ENCODE data around the gene FFAR1. TPM values are rescaled to one million over a fixed set of nuclear protein-coding genes. Genes with fewer than 3 reads are reported as not detected.

FFAR1 gene
- total and polyA plus RNA-seq, 2 of the 8 experiments (the other 6 are each of a cell fraction or from before 2014, with no cell fraction given) = not detected

DNA sequence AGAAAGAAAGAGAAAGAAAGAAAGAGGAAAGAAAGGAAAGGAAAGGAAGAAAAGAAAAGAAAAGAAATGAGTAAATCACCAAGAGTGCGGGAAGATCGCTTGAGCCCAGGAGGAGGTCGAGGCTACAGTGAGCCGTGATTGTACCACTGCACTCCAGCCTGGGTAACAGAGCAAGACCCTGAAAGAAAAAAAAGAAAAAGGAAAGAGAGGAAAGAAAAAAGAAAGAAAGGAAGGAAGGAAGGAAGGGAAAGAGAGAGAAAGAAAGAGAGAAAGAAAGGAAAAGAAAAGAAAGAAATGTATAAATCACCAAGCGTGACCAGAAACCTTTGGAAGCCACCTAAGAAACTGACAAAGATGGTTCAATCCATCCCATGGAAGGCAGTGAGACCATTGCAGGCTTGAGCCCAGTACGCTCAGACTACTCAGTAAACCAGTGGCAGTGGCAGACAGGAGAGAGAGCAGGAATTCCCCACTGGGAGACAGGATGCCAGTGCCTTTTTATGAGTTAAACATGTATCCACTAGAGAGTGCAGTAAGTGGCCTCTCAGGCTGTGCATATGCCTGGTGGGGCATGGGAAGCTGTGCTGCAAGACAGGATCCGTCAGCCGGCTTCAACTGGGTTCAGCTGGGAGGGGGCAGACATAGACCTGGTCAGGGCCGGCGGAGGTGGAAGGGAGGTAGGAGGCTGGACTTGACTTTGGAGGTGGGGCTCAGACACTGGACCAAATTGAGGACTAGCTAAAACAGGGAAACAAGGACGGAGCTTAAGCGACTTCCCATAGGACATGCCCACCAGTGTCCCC lies 28.0 kb downstream of the FFAR1 start:
- H3K79me1 ChIP-seq (ENCODE audit: low read depth, low read length) = no peaks in the 10 kb centered on the region
- no peak overlapping the region for H3K23ac ChIP-seq (ENCODE audit: insufficient read length)
- H2BK15ac ChIP-seq (ENCODE audit: low read length) = 0 out of 2 replicates have a peak overlapping the region, but pooled peaks have one; percentile 46
- no peak overlapping the region for H3K27ac ChIP-seq (ENCODE audit: low read depth, low read length)
- H3K9ac ChIP-seq (replicated peaks in 1 of 4; ENCODE audit: extremely low read depth in 1 of 4, low read depth in 3 of 4, low read length in 3 of 4) = no peak overlapping the region
- no peak overlapping the region for H4K5ac ChIP-seq (ENCODE audit: insufficient read length, low read depth, low read length)
- H2BK5ac ChIP-seq (ENCODE audit: low read depth, low read length) = no peak overlapping the region
- CTCF ChIA-PET (ENCODE audit: partially characterized antibody) = interaction anchor here (0.7 to 3.0 kb wide), 6 partner anchors 11 to 258 kb away, joined by 3 to 16 read pairs (median 3); partner anchors contain the start of gene FFAR3
- H3K4ac ChIP-seq (replicated peaks; ENCODE audit: insufficient read length, low read depth, low read length) = no peak overlapping the region
- H3K9me3 ChIP-seq (ENCODE audit: insufficient read depth in 2 of 2, low read depth in 1 of 2, low read length in 1 of 2) = no peaks in the 10 kb centered on the region; a peak in 1 of 4 replicates
- H2BK120ac ChIP-seq (replicated peaks; ENCODE audit: low read depth, low read length) = no peak overlapping the region
- no peak overlapping the region for H3K4me2 ChIP-seq (ENCODE audit: insufficient read depth in 1 of 2, low read depth in 2 of 2, low read length in 2 of 2)
- WGBS, 2 experiments (ENCODE audit: extremely low coverage in 1 of 2, insufficient coverage in 1 of 2, insufficient read length in 1 of 2, insufficient replicate concordance in 2 of 2, low coverage in 1 of 2, low lambda C conversion rate in 2 of 2, missing lambda C conversion rate in 1 of 2) = 85% methylated on average over 12 of the region's 12 CpGs; no CpG with 5 or more reads in 1 of the 2 experiments
- peak overlapping the region; percentile 60; the same call in 1 of the 2 replicates for H2AK5ac ChIP-seq (ENCODE audit: low read depth, low read length)
- DNase-seq (ENCODE audit: low read depth in 1 of 2, low spot score in 2 of 2) = no peak
- no peaks in the 10 kb centered on the region for H4K20me1 ChIP-seq (replicated peaks in 1 of 2; ENCODE audit: control insufficient read depth in 1 of 2, insufficient read depth in 2 of 2, low read length in 2 of 2)
- POLR2A ChIA-PET (ENCODE audit: partially characterized antibody) = interaction anchor here (0.5 kb wide), 1 partner anchor 1404 kb away, joined by 3 read pairs; no protein-coding TSS in a partner anchor
- H3K4me1 ChIP-seq (replicated peaks in 1 of 4; ENCODE audit: control insufficient read depth in 3 of 4, insufficient read depth in 4 of 4, low read length in 3 of 4) = no peaks in the 10 kb centered on the region
- no peak overlapping the region for H3K4me3 ChIP-seq (ENCODE audit: extremely low read depth in 1 of 4, insufficient read depth in 2 of 4, low read depth in 3 of 4, low read length in 4 of 4)
- no peaks in the 10 kb centered on the region for H3K36me3 ChIP-seq (ENCODE audit: control insufficient read depth in 2 of 4, insufficient read depth in 4 of 4, low read length in 3 of 4)
- no peak overlapping the region for H2AFZ ChIP-seq (ENCODE audit: low read length)
- peaks cover 0 to 2% (median 0%) of the 10 kb centered on the region in 4 experiments; a peak in 1 of 7 replicates for H3K27me3 ChIP-seq (replicated peaks in 1 of 4; ENCODE audit: control insufficient read depth in 3 of 4, extremely low read depth in 1 of 4, insufficient read depth in 3 of 4, low read length in 3 of 4)
- no peak overlapping the region for H2BK20ac ChIP-seq (ENCODE audit: low read length)
- no peak overlapping the region for H3K56ac ChIP-seq (replicated peaks; ENCODE audit: insufficient read length, low read depth, low read length)
- H4K8ac ChIP-seq (ENCODE audit: extremely low read depth, insufficient read depth, low read length) = no peak overlapping the region
- no peak for FAIRE-seq
- no peak overlapping the region for H3K14ac ChIP-seq (ENCODE audit: insufficient read length)
- no peak overlapping the region for H4K91ac ChIP-seq (replicated peaks; ENCODE audit: insufficient read length, low read length)
- no peak overlapping the region; the same call in 1 of the 2 replicates for H3K18ac ChIP-seq (ENCODE audit: extremely low read depth, low read length)
- no peak overlapping the region; the same call in 1 of the 2 replicates for H2BK12ac ChIP-seq (ENCODE audit: low read depth, low read length)
- no peaks in the 10 kb centered on the region for H3K79me2 ChIP-seq (ENCODE audit: control insufficient read depth in 1 of 2, insufficient read depth in 2 of 2, low read length in 2 of 2)
- no peaks in the 10 kb centered on the region for H3K23me2 ChIP-seq (ENCODE audit: low read depth, low read length)
- TF ChIP-seq HDAC2 (IDR thresholded peaks at IDR 0.05; ENCODE audit: borderline replicate concordance in 1 of 2, low read depth in 2 of 2, low read length in 2 of 2) (no peak), CHD1 (IDR thresholded peaks at IDR 0.05; ENCODE audit: low read depth, low read length) (no peak), EZH2 (IDR thresholded peaks at IDR 0.05; ENCODE audit: low read depth, low read length, severe bottlenecking) (no peak), JUND (IDR thresholded peaks at IDR 0.05; ENCODE audit: low read length) (no peak), RNF2 (IDR thresholded peaks at IDR 0.05; ENCODE audit: borderline replicate concordance, low read depth, low read length, missing control alignments, poor library complexity, severe bottlenecking) (no peak), RXRA (IDR thresholded peaks at IDR 0.05; ENCODE audit: insufficient read depth, low read depth, low read length) (no peak), CREB1 (IDR thresholded peaks at IDR 0.05) (no peak), CTBP2 (IDR thresholded peaks at IDR 0.05; ENCODE audit: borderline replicate concordance, insufficient read depth, insufficient read length, low read length) (no peak), ZNF274 (IDR thresholded peaks at IDR 0.05; ENCODE audit: borderline replicate concordance, extremely low read depth, low read length) (no peak)
- TF ChIP-seq, protein P1, sequence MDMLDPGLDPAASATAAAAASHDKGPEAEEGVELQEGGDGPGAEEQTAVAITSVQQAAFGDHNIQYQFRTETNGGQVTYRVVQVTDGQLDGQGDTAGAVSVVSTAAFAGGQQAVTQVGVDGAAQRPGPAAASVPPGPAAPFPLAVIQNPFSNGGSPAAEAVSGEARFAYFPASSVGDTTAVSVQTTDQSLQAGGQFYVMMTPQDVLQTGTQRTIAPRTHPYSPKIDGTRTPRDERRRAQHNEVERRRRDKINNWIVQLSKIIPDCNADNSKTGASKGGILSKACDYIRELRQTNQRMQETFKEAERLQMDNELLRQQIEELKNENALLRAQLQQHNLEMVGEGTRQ (IDR thresholded peaks at IDR 0.05; ENCODE audit: low read length) = no peak
